GM13976 (cell line): ENCODE data around the gene ATM.

Experiments
- DNase-seq: peaks from one replicate; pipeline ENCODE4 v3.0.0; 2012; ENCODE audit warnings: low spot score
- CTCF ChIP-seq: IDR thresholded peaks from 2 replicates; pipeline ENCODE4 v1.5.1; 2012; ENCODE audit warnings: borderline replicate concordance, mild to moderate bottlenecking; ENCODE audit not compliant: insufficient read depth; ENCODE audit errors: extremely low read depth, missing control alignments, control extremely low read depth
- in situ Hi-C: fragments of 300-500 bp; cut with MboI; formaldehyde crosslinking; loops from one replicate; pipeline ENCODE4 v1.12.0; 2022; ENCODE audit warnings: low sequenced_read_pairs, mixed read lengths, inconsistent platforms; ENCODE audit not compliant: unreplicated experiment

Gene ATM

GRCh38 chr11:108222574-108223347 is at the start of gene ATM, which contains the start of gene NPAT:
TSS of gene ATM (plus strand) at chr11:108223067. CDS start at chr11:108227625, 4,558 bp downstream.
TSS of gene NPAT (minus strand) at chr11:108222638. CDS start at chr11:108222536, 102 bp downstream.
- in situ Hi-C loops: no loop called here
- TF ChIP-seq CTCF: peak; percentile 95
- DNase-seq: peak; percentile 92

GRCh38 chr11:108177570-108177969 is 45.3 kb upstream of the ATM start:
- TF ChIP-seq CTCF: no peak
- in situ Hi-C loops: no loop called here
- DNase-seq: no peak

DNA sequence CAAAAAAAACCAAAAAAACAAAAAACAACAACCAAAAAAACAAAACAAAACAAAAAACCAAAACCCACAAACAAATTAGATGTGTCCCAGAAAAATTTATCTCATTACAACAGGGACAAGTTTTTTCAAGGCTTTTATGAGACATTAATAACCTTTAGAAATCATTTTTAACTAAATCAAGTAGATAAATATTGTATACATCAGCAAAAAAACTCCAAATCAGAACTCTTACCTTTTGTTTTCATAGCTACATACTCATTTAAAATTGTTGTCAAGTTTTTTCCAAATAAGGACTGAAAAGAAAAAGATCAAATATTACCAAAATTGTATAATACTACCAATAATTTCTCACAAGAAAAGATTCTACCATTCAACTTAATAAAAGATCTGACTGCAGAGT is 29.1 kb upstream of the ATM start:
- TF ChIP-seq CTCF: no peak
- no peak for DNase-seq
- in situ Hi-C loops: no loop called here

DNA sequence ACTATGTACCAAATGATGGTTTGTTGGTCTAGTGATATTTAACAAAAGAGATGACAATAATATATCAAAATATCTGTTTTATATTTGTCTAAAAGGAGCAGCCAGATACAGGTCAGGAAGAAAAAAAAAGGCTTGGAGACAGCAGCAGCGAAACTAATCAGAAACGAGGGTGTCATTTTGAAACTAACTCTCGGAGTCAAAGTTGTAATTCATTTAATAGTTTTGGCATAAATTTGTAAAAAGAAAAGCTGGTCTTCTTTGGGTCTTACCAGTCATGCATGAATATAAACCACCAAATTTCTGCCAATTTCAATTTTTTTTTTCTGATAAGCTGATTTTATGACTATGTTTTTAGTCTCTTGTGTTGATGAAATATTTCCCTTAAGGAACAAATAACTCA is 26.0 kb upstream of the ATM start:
- peak; percentile 53 for DNase-seq

GRCh38 chr11:108197351-108197750 is 25.5 kb upstream of the ATM start:
- no peak for DNase-seq
- no peak for TF ChIP-seq CTCF
- in situ Hi-C loops: no loop called here

More for the DNA sequence above, 26.0 kb upstream of the ATM start:
- in situ Hi-C loops: no loop called here
- no peak for TF ChIP-seq CTCF

- in situ Hi-C loops: no loop called here
- no peak for TF ChIP-seq CTCF
- DNase-seq: no peak
Observed at GRCh38 chr11:108198833-108199232, 24.0 kb upstream of the ATM start.
